Measurements from ENCODE around the gene ENC1. TPM values are rescaled to one million over a fixed set of nuclear protein-coding genes. Genes with fewer than 3 reads are reported as not detected.

Gene ENC1
- total RNA-seq, 2 donors from 2014 or later: 34.0 to 116 TPM

GRCh38 chr5:74639807-74640449 lies 600 bp downstream of the ENC1 start:
- peak overlapping the region; percentile 76 to 80 for H3K4me3 ChIP-seq
- intact Hi-C loops (cut with DNase I): no loop called here

GRCh38 chr5:74638970-74639806 lies 1.3 kb downstream of the ENC1 start:
- intact Hi-C loops (cut with DNase I): no loop called here
- no peak for ATAC-seq
- TF ChIP-seq POLR2A (IDR thresholded peaks at IDR 0.05): no peak
- TF ChIP-seq CTCF (IDR thresholded peaks at IDR 0.05): no peak
- Histone ChIP-seq H3K9me3 (no peaks in the 10 kb centered on the region), H3K4me1 (peaks cover 36% of the 10 kb centered on the region), H3K36me3 (replicated peaks in 1 of 2; ENCODE audit: insufficient read depth in 1 of 2, low read depth in 2 of 2) (no peaks in the 10 kb centered on the region), H3K27ac (peak overlapping the region in 3 of 4 donors; percentile 86 to 91 (median 87)), H3K27me3 (no peaks in the 10 kb centered on the region), H3K4me3 (peak overlapping the region; percentile 76 to 80)
- DNase-seq: no peak
- 12% methylated on average over 10 of the region's 10 CpGs for WGBS, 2 donors

More at GRCh38 chr5:74639807-74640449, 600 bp downstream of the ENC1 start:
- DNase-seq: peak; percentile 46 to 60 (median 52)
- Histone ChIP-seq H3K36me3 (replicated peaks in 1 of 2; ENCODE audit: insufficient read depth in 1 of 2, low read depth in 2 of 2) (no peaks in the 10 kb centered on the region), H3K27ac (peak overlapping the region; percentile 43 to 91 (median 86)), H3K9me3 (no peaks in the 10 kb centered on the region), H3K4me1 (peaks cover 36% of the 10 kb centered on the region), H3K27me3 (no peaks in the 10 kb centered on the region)
- WGBS, 2 donors: 0 to 2% methylated on average over 16 to 47 of the region's 57 CpGs
- peak in 4 of 7 experiments; percentile 6 to 43 (median 33) for TF ChIP-seq CTCF (IDR thresholded peaks at IDR 0.05)
- TF ChIP-seq POLR2A (IDR thresholded peaks at IDR 0.05): no peak
- peak; percentile 23 for ATAC-seq

- TF ChIP-seq CTCF (IDR thresholded peaks at IDR 0.05): no peak
- TF ChIP-seq POLR2A (IDR thresholded peaks at IDR 0.05): no peak
These were observed 2.0 kb downstream of the ENC1 start for GRCh38 chr5:74638544-74638969.

GRCh38 chr5:74636552-74636951 lies 4.0 kb downstream of the ENC1 start:
- no peak for DNase-seq
- intact Hi-C loops (cut with DNase I): no loop called here

More at GRCh38 chr5:74638544-74638969, 2.0 kb downstream of the ENC1 start:
- Histone ChIP-seq H3K36me3 (replicated peaks in 1 of 2; ENCODE audit: insufficient read depth in 1 of 2, low read depth in 2 of 2) (no peaks in the 10 kb centered on the region), H3K27me3 (no peaks in the 10 kb centered on the region), H3K4me3 (no peak overlapping the region), H3K9me3 (no peaks in the 10 kb centered on the region), H3K27ac (peak overlapping the region in 2 of 4 donors; percentile 87 to 91), H3K4me1 (peaks cover 41% of the 10 kb centered on the region)
- intact Hi-C loops (cut with DNase I): no loop called here
- DNase-seq: no peak
- no peak for ATAC-seq
- WGBS, 2 donors: 62 to 72% methylated on average over 1 of the region's 1 CpG

More at GRCh38 chr5:74636552-74636951, 4.0 kb downstream of the ENC1 start:
- Histone ChIP-seq H3K4me1 (peaks cover 49% of the 10 kb centered on the region), H3K27me3 (no peaks in the 10 kb centered on the region), H3K27ac (no peak overlapping the region), H3K9me3 (no peaks in the 10 kb centered on the region), H3K4me3 (no peak overlapping the region), H3K36me3 (replicated peaks in 1 of 2; ENCODE audit: insufficient read depth in 1 of 2, low read depth in 2 of 2) (no peaks in the 10 kb centered on the region)
- TF ChIP-seq POLR2A (IDR thresholded peaks at IDR 0.05): no peak
- no peak for TF ChIP-seq CTCF (IDR thresholded peaks at IDR 0.05)
- no peak for ATAC-seq
- WGBS, 2 donors: 59 to 61% methylated on average over 4 of the region's 4 CpGs

Measured in body of pancreas (tissue), 4 donors.